Brain pericyte (primary cell): Measurements from ENCODE around the gene DLG2.
A peak's percentile ranks its signal among the peaks of the same experiment; 100 is the strongest.
"Not testable (repeated sequence)": the region's sequence is repeated elsewhere in the genome, so short reads cannot be mapped to it uniquely, and the experiment has no call there.

Source experiments
- DNase-seq: peaks from one replicate; pipeline ENCODE4 v3.0.0-alpha.2; 2012; ENCODE audit warnings: low read depth, low spot score

The DLG2 gene

GRCh38 chr11:85028329-85029101 is 598.6 kb downstream of the DLG2 start:
- no peak for DNase-seq

GRCh38 chr11:85027346-85027745 is 599.8 kb downstream of the DLG2 start:
- DNase-seq: no peak

- DNase-seq: no peak
Observed at GRCh38 chr11:85021058-85021457, 606.1 kb downstream of the DLG2 start.

- DNase-seq: no peak
Observed at GRCh38 chr11:84993386-84993785, 633.8 kb downstream of the DLG2 start.

GRCh38 chr11:84990141-84990540 is 637.0 kb downstream of the DLG2 start:
- DNase-seq: no peak

- not testable (repeated sequence) for DNase-seq
Observed at GRCh38 chr11:84987686-84988187, 639.4 kb downstream of the DLG2 start.

GRCh38 chr11:84981301-84981700 is 645.8 kb downstream of the DLG2 start:
- peak; percentile 7 for DNase-seq

- no peak for DNase-seq
Observed at GRCh38 chr11:84969103-84969502, 658.0 kb downstream of the DLG2 start.

- DNase-seq: no peak
Observed at GRCh38 chr11:84965484-84965883, 661.7 kb downstream of the DLG2 start.

GRCh38 chr11:84963240-84963639 is 663.9 kb downstream of the DLG2 start:
- no peak for DNase-seq

- no peak for DNase-seq
Observed at GRCh38 chr11:84962018-84962417, 665.1 kb downstream of the DLG2 start.

GRCh38 chr11:84958295-84958694 is 668.8 kb downstream of the DLG2 start:
- DNase-seq: no peak

GRCh38 chr11:84950569-84951270 is 676.4 kb downstream of the DLG2 start:
- DNase-seq: no peak

- no peak for DNase-seq
Observed at GRCh38 chr11:84947970-84948580, 679.1 kb downstream of the DLG2 start.

- no peak for DNase-seq
Observed at GRCh38 chr11:84947070-84947469, 680.1 kb downstream of the DLG2 start.

GRCh38 chr11:84930863-84931262 is 696.3 kb downstream of the DLG2 start:
- DNase-seq: no peak

GRCh38 chr11:84929738-84930137 is 697.4 kb downstream of the DLG2 start:
- DNase-seq: no peak

- no peak for DNase-seq
Observed at GRCh38 chr11:84924154-84924692, 702.9 kb downstream of the DLG2 start.

GRCh38 chr11:84923489-84923888 is 703.7 kb downstream of the DLG2 start:
- no peak for DNase-seq

- DNase-seq: no peak
Observed at GRCh38 chr11:84922836-84923235, 704.3 kb downstream of the DLG2 start.

- no peak for DNase-seq
Observed at GRCh38 chr11:84922212-84922805, 704.8 kb downstream of the DLG2 start.

- DNase-seq: no peak
Observed at GRCh38 chr11:84914511-84914910, 712.6 kb downstream of the DLG2 start.
